ENCODE data around the gene ZMIZ1. TPM values are rescaled to one million over a fixed set of nuclear protein-coding genes. Genes with fewer than 3 reads are reported as not detected.

The ZMIZ1 gene
- total and polyA plus RNA-seq, 4 donors: 18.3 to 80.2 (median 42.6) TPM

DNA sequence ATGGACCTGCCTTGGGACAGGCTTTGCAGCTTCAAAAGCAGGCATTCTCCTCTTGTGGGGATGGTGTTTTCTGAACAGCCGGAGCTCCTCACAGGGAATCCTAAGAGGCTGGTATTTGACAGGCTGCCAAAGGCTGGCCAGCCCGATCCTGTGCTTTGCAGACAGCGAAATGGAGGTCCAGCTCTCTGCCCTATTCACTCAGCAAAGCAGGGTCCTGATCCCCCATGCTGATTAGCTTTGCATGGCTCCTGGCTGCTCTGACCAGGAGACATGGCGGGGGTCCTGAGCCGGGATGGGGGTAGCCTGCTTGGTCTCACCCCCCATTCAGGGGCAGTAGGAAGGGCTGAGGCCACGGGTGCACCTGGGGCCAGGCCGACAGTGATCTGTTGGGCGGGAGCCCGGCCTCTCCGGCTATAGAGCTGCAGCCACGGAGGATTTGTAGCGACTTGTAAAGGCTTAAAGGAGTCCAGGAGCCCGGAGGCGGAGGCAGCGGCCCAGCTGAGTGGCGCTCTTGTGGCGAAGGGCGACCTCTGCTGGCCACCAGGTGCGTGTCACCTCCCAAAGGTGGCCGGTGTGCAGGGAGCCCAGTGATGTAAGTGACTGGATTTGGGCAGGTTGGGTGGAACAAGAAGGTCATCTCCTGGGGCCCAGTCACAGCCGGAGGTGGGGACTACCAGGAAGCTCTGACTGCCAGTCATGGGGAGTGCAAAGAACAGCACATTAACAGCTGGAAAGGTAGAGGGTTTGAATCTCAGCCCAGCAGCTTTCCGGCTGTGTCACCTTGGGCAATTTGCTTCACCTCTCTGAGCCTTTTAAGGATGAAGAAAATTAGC, 126.5 kb downstream of the ZMIZ1 start:
- Histone ChIP-seq H3K4me3 (no peak overlapping the region), H3K27ac (ENCODE audit: low read depth in 1 of 2, low read length in 1 of 2) (peak overlapping the region; percentile 17 to 77), H3K27me3 (ENCODE audit: control insufficient read depth in 3 of 3, insufficient read depth in 3 of 3, low read length in 2 of 3) (no peaks in the 10 kb centered on the region), H3K36me3 (ENCODE audit: control insufficient read depth in 4 of 4, insufficient read depth in 4 of 4, low read length in 4 of 4) (peaks cover 0 to 7% (median under 1%) of the 10 kb centered on the region in 4 donors), H3K9ac (ENCODE audit: insufficient read depth in 1 of 2, low read length in 2 of 2) (peak overlapping the region; percentile 21 to 23), H3K9me3 (ENCODE audit: control insufficient read depth in 4 of 4, insufficient read depth in 3 of 4, low read length in 3 of 4) (no peaks in the 10 kb centered on the region), H3K4me1 (ENCODE audit: control insufficient read depth in 5 of 5, insufficient read depth in 5 of 5, low read length in 5 of 5) (peaks cover 6 to 17% (median 13%) of the 10 kb centered on the region in 5 donors)
- TF ChIP-seq CTCF (IDR thresholded peaks at IDR 0.05; ENCODE audit: control extremely low read depth, extremely low read depth): peak; percentile 97
- DNase-seq (peak; percentile 89 to 92 (median 89)), ATAC-seq (ENCODE audit: insufficient read depth, low FRiP score) (peak; percentile 88)
- WGBS, 2 donors: 14 to 16% methylated on average over 21 to 22 of the region's 22 CpGs

DNA sequence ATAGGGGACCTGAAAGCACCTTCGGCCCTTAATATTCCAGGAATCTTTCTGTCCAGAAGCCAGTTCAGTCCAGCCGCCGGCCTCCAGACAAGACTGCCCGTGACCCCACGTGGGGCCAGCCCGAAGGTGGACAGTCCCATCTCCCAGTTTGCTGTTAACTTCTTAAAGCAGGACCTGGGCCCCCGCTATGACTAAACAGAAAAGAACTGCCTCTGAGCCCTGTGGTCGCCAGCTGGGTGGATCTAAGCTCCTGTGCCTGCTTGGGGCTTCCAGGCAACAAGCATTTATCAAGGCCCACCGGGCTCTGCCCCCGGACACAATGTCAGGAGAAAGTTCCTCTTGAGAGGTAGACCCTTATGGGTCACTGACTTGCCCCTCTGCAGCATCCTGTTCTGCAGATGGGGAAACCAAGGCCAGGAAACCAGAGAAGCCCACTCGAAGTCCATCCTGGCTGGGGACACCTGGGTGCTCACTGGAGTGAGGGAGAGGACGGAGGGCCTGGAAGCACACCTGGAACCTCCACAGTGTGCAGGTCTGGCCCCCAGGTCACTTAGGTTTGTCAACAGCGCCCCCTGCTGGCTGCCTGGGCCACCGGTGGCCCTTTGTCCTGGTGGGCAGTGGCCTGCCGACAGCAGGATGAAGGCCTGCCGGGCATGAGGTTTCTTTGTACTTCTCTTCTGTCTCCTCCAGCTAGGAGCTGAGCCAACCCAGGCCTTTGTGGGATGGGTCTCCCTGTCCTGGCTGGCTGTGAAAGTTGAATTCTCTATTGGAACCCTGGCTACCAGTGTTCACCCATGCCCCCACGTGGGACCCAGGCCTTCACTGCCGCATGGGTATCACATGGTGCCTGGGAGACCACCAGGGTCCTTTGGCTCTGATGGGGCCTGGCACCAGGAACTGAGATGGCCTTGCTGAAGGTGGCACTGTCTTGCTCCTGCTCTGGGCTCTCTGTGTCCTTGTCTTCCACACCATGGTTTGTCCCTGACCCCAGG, 128.0 kb downstream of the ZMIZ1 start:
- peaks cover 5 to 11% (median 9%) of the 10 kb centered on the region in 5 donors for H3K4me1 ChIP-seq (ENCODE audit: control insufficient read depth in 5 of 5, insufficient read depth in 5 of 5, low read length in 5 of 5)
- H3K27me3 ChIP-seq (ENCODE audit: control insufficient read depth in 3 of 3, insufficient read depth in 3 of 3, low read length in 2 of 3): no peaks in the 10 kb centered on the region
- TF ChIP-seq CTCF (IDR thresholded peaks at IDR 0.05; ENCODE audit: control extremely low read depth, extremely low read depth): peak; percentile 78
- H3K9ac ChIP-seq (ENCODE audit: insufficient read depth in 1 of 2, low read length in 2 of 2): no peak overlapping the region
- peak overlapping the region in 1 of 2 donors; percentile 2 for H3K27ac ChIP-seq (ENCODE audit: low read depth in 1 of 2, low read length in 1 of 2)
- no peaks in the 10 kb centered on the region for H3K9me3 ChIP-seq (ENCODE audit: control insufficient read depth in 4 of 4, insufficient read depth in 3 of 4, low read length in 3 of 4)
- no peak overlapping the region for H3K4me3 ChIP-seq
- 61 to 70% methylated on average over 18 of the region's 18 CpGs for WGBS, 2 donors
- peaks cover 0 to 11% (median 9%) of the 10 kb centered on the region in 4 donors for H3K36me3 ChIP-seq (ENCODE audit: control insufficient read depth in 4 of 4, insufficient read depth in 4 of 4, low read length in 4 of 4)
- DNase-seq: peak; percentile 62 to 70 (median 68)
- no peak for ATAC-seq (ENCODE audit: insufficient read depth, low FRiP score)

GRCh38 chr10:79197558-79197957, 128.8 kb downstream of the ZMIZ1 start:
- H3K27ac ChIP-seq (ENCODE audit: low read depth in 1 of 2, low read length in 1 of 2): no peak overlapping the region
- H3K9ac ChIP-seq (ENCODE audit: insufficient read depth in 1 of 2, low read length in 2 of 2): no peak overlapping the region
- no peak overlapping the region for H3K4me3 ChIP-seq
- H3K27me3 ChIP-seq (ENCODE audit: control insufficient read depth in 3 of 3, insufficient read depth in 3 of 3, low read length in 2 of 3): no peaks in the 10 kb centered on the region
- H3K4me1 ChIP-seq (ENCODE audit: control insufficient read depth in 5 of 5, insufficient read depth in 5 of 5, low read length in 5 of 5): peaks cover 0 to 11% (median 7%) of the 10 kb centered on the region in 5 donors
- 99% methylated on average over 4 of the region's 4 CpGs for WGBS, 2 donors
- H3K9me3 ChIP-seq (ENCODE audit: control insufficient read depth in 4 of 4, insufficient read depth in 3 of 4, low read length in 3 of 4): no peaks in the 10 kb centered on the region
- no peak for ATAC-seq (ENCODE audit: insufficient read depth, low FRiP score)
- DNase-seq: no peak
- TF ChIP-seq CTCF (IDR thresholded peaks at IDR 0.05; ENCODE audit: control extremely low read depth, extremely low read depth): no peak
- H3K36me3 ChIP-seq (ENCODE audit: control insufficient read depth in 4 of 4, insufficient read depth in 4 of 4, low read length in 4 of 4): peaks cover 0 to 15% (median 11%) of the 10 kb centered on the region in 4 donors

All from lung (tissue), 12 donors.